H1 (cell line): Measurements from ENCODE around the gene OLFML2A. TPM values are rescaled to one million over a fixed set of nuclear protein-coding genes. Genes with fewer than 3 reads are reported as not detected.

Source experiments
- CTCF ChIA-PET: fragments of 300-600 bp; sonication (Branson Sonifier 250); formaldehyde crosslinking; loops from one replicate; lab custom pipeline; 2021; ENCODE audit not compliant: partially characterized antibody; lab: Charles Lee
- POLR2A ChIA-PET: fragments of 300-600 bp; sonication (Branson Sonifier 250); formaldehyde crosslinking; loops from one replicate; lab custom pipeline; 2021; ENCODE audit warnings: inconsistent platforms; ENCODE audit not compliant: partially characterized antibody; lab: Charles Lee
- DNase-seq, 2 experiments: peaks; one replicate each; pipeline versions ENCODE4 v3.0.0 to v3.0.0-alpha.2; 2010 to 2022; ENCODE audit warnings: low spot score in 2 of 2, low read depth in 1 of 2, mixed read lengths in 1 of 2
- FAIRE-seq: peaks from 2 replicates; lab custom pipeline; 2011; peaks lifted over from hg19 to GRCh38; lab: Jason Lieb, UNC
- H2AFZ ChIP-seq: 2 replicates; pipeline ENCODE4 v1.8.1; 2012; ENCODE audit warnings: low read length, inconsistent platforms
- H2AK5ac ChIP-seq: 2 replicates; pipeline ENCODE4 v1.6.1; 2013; ENCODE audit warnings: low read depth, low read length
- H2BK120ac ChIP-seq: replicated peaks from 2 replicates; pipeline ENCODE3; 2013; ENCODE audit warnings: low read depth, low read length, inconsistent platforms
- H2BK12ac ChIP-seq: 2 replicates; pipeline ENCODE4 v1.6.1; 2013; ENCODE audit warnings: low read depth, low read length
- H2BK15ac ChIP-seq: 2 replicates; pipeline ENCODE4 v1.6.1; 2013; ENCODE audit warnings: low read length
- H2BK20ac ChIP-seq: 2 replicates; pipeline ENCODE4 v1.6.1; 2013; ENCODE audit warnings: low read length
- H2BK5ac ChIP-seq: 2 replicates; pipeline ENCODE4 v1.6.1; 2013; ENCODE audit warnings: low read depth, low read length
- H3K14ac ChIP-seq: 2 replicates; pipeline ENCODE4 v1.6.1; 2013; ENCODE audit warnings: inconsistent platforms; ENCODE audit not compliant: insufficient read length
- H3K18ac ChIP-seq: 2 replicates; pipeline ENCODE4 v1.6.1; 2013; ENCODE audit warnings: low read length; ENCODE audit errors: extremely low read depth
- H3K23ac ChIP-seq: 2 replicates; pipeline ENCODE4 v1.6.1; 2013; ENCODE audit warnings: inconsistent platforms; ENCODE audit not compliant: insufficient read length
- H3K23me2 ChIP-seq: 2 replicates; pipeline ENCODE4 v1.6.1; 2013; ENCODE audit warnings: low read depth, low read length
- H3K27ac ChIP-seq: 2 replicates; pipeline ENCODE4 v1.6.1; 2011; ENCODE audit warnings: low read depth, low read length, inconsistent platforms
- H3K27me3 ChIP-seq, 4 experiments: replicated peaks in 1 of 4; 1 replicate in 1 of 4; 2 replicates in 3 of 4; pipeline versions ENCODE4 v1.6.1 to v1.8.1; 2011 to 2013; ENCODE audit warnings: low read length in 3 of 4, mild to moderate bottlenecking in 3 of 4, inconsistent platforms in 2 of 4, mixed read lengths in 2 of 4, moderate library complexity in 1 of 4; ENCODE audit not compliant: control insufficient read depth in 3 of 4, insufficient read depth in 3 of 4; ENCODE audit errors: extremely low read depth in 1 of 4
- H3K36me3 ChIP-seq, 4 experiments: 2 replicates each; pipeline versions ENCODE4 v1.6.1 to v1.8.1; 2011 to 2013; ENCODE audit warnings: mild to moderate bottlenecking in 4 of 4, low read length in 3 of 4, moderate library complexity in 2 of 4, control low read depth in 1 of 4, inconsistent platforms in 1 of 4; ENCODE audit not compliant: insufficient read depth in 4 of 4, control insufficient read depth in 2 of 4
- H3K4ac ChIP-seq: replicated peaks from 2 replicates; pipeline ENCODE3; 2013; ENCODE audit warnings: low read length, low read depth, mixed read lengths, inconsistent platforms; ENCODE audit not compliant: insufficient read length
- H3K4me1 ChIP-seq, 4 experiments: replicated peaks in 1 of 4; 1 replicate in 1 of 4; 2 replicates in 3 of 4; pipeline versions ENCODE4 v1.6.1 to v1.8.1; 2011 to 2013; ENCODE audit warnings: low read length in 3 of 4, inconsistent platforms in 2 of 4, mixed read lengths in 1 of 4; ENCODE audit not compliant: insufficient read depth in 4 of 4, control insufficient read depth in 3 of 4
- H3K4me2 ChIP-seq, 2 experiments: 2 replicates each; pipeline versions ENCODE4 v1.6.1 to v1.8.1; 2011 to 2013; ENCODE audit warnings: low read depth in 2 of 2, low read length in 2 of 2, control low read depth in 1 of 2, inconsistent platforms in 1 of 2, mild to moderate bottlenecking in 1 of 2; ENCODE audit not compliant: insufficient read depth in 1 of 2
- H3K4me3 ChIP-seq, 4 experiments: fragments of 200-600, 300-600 bp in 1 of 4; sonication (generic), shearing (Covaris generic), sonication (Bioruptor Twin) in 1 of 4; 2 replicates each; pipeline versions ENCODE4 v1.5.1 to v1.8.1; 2011 to 2016; ENCODE audit warnings: low read length in 4 of 4, low read depth in 3 of 4, control low read depth in 2 of 4, inconsistent platforms in 2 of 4, mild to moderate bottlenecking in 2 of 4, mixed read lengths in 1 of 4, moderate library complexity in 1 of 4; ENCODE audit not compliant: insufficient read depth in 2 of 4; ENCODE audit errors: extremely low read depth in 1 of 4
- H3K56ac ChIP-seq: replicated peaks from 2 replicates; pipeline ENCODE3; 2013; ENCODE audit warnings: low read depth, mild to moderate bottlenecking, mixed read lengths, low read length, inconsistent platforms; ENCODE audit not compliant: insufficient read length
- H3K79me1 ChIP-seq: 2 replicates; pipeline ENCODE4 v1.6.1; 2013; ENCODE audit warnings: low read depth, low read length, control low read depth
- H3K79me2 ChIP-seq, 2 experiments: 2 replicates each; pipeline versions ENCODE4 v1.6.1 to v1.8.1; 2012 to 2013; ENCODE audit warnings: low read length in 2 of 2, mild to moderate bottlenecking in 2 of 2, inconsistent platforms in 1 of 2; ENCODE audit not compliant: insufficient read depth in 2 of 2, control insufficient read depth in 1 of 2
- H3K9ac ChIP-seq, 4 experiments: replicated peaks in 1 of 4; 1 replicate in 1 of 4; 2 replicates in 3 of 4; pipeline versions ENCODE4 v1.6.1 to v1.8.1; 2011 to 2013; ENCODE audit warnings: low read depth in 3 of 4, low read length in 3 of 4, control low read depth in 2 of 4, mild to moderate bottlenecking in 2 of 4, moderate library complexity in 2 of 4, inconsistent platforms in 1 of 4; ENCODE audit errors: extremely low read depth in 1 of 4
- H3K9me3 ChIP-seq, 2 experiments: 2 replicates each; pipeline versions ENCODE4 v1.6.1 to v1.8.1; 2012 to 2013; ENCODE audit warnings: mild to moderate bottlenecking in 2 of 2, moderate library complexity in 2 of 2, control low read depth in 1 of 2, inconsistent platforms in 1 of 2, low read depth in 1 of 2, low read length in 1 of 2, mixed read lengths in 1 of 2; ENCODE audit not compliant: insufficient read depth in 2 of 2
- H4K20me1 ChIP-seq, 2 experiments: replicated peaks in 1 of 2; 2 replicates each; pipeline versions ENCODE3 to v1.8.1; 2011 to 2013; ENCODE audit warnings: inconsistent platforms in 2 of 2, low read length in 2 of 2, mild to moderate bottlenecking in 1 of 2; ENCODE audit not compliant: insufficient read depth in 2 of 2, control insufficient read depth in 1 of 2
- H4K5ac ChIP-seq: 2 replicates; pipeline ENCODE4 v1.6.1; 2013; ENCODE audit warnings: low read length, low read depth, mixed read lengths, inconsistent platforms; ENCODE audit not compliant: insufficient read length
- H4K8ac ChIP-seq: 2 replicates; pipeline ENCODE4 v1.8.0; 2013; ENCODE audit warnings: mild to moderate bottlenecking, moderate library complexity, low read length, inconsistent platforms; ENCODE audit not compliant: insufficient read depth; ENCODE audit errors: extremely low read depth
- H4K91ac ChIP-seq: replicated peaks from 2 replicates; pipeline ENCODE3; 2013; ENCODE audit warnings: low read length, mixed read lengths, inconsistent platforms; ENCODE audit not compliant: insufficient read length
- BCL11A ChIP-seq, 2 experiments: IDR thresholded peaks; one replicate each; pipeline ENCODE4 v1.6.1; 2011; ENCODE audit warnings: low read depth in 2 of 2, low read length in 2 of 2, mild to moderate bottlenecking in 2 of 2
- POLR2AphosphoS5 ChIP-seq: IDR thresholded peaks from 2 replicates; pipeline ENCODE4 v1.6.1; 2011; ENCODE audit warnings: low read depth, low read length
- WGBS, 2 experiments: shearing (Covaris generic) in 1 of 2; methylation state at CpG; one replicate each; pipeline versions ENCODE4 v1.1.6 to v1.1.7; 2013 to 2015; ENCODE audit warnings: low lambda C conversion rate in 2 of 2, mixed read lengths in 2 of 2, inconsistent platforms in 1 of 2, low coverage in 1 of 2, missing lambda C conversion rate in 1 of 2; ENCODE audit not compliant: insufficient replicate concordance in 2 of 2, insufficient coverage in 1 of 2, insufficient read length in 1 of 2; ENCODE audit errors: extremely low coverage in 1 of 2, missing lambda C conversion rate in 1 of 2; 5-methylcytosine and 5-hydroxymethylcytosine counted together
- polyA plus RNA-seq, 7 experiments: library from polyadenylated mRNA; depleted of rRNA in 3 of 7; stranded (reverse) in 5 of 7; unstranded in 2 of 7; fragments of >200 nt in 5 of 7; fragments of 200-250 nt in 2 of 7; gene quantifications; 1 replicate in 5 of 7; 2 replicates in 1 of 7; 4 replicates in 1 of 7; pipeline versions ENCODE4 v1.2.1 to v1.2.3, GENCODE V29; 2011 to 2013; ENCODE audit warnings: missing spikeins in 2 of 7, mixed read lengths in 2 of 7
- total RNA-seq: library from RNA; stranded (reverse); fragmentation: NEBNext Ultra II Directional; extraction: Animal tissue kit (Norgen Biotek cat#: 25700); gene quantifications from 2 replicates; pipeline ENCODE4 v1.2.1, GENCODE V29; 2021

OLFML2A gene
- total and polyA plus RNA-seq, 2 of the 8 experiments (the other 6 are each of a cell fraction or from before 2014, with no cell fraction given): 7.8 to 11.5 TPM

DNA sequence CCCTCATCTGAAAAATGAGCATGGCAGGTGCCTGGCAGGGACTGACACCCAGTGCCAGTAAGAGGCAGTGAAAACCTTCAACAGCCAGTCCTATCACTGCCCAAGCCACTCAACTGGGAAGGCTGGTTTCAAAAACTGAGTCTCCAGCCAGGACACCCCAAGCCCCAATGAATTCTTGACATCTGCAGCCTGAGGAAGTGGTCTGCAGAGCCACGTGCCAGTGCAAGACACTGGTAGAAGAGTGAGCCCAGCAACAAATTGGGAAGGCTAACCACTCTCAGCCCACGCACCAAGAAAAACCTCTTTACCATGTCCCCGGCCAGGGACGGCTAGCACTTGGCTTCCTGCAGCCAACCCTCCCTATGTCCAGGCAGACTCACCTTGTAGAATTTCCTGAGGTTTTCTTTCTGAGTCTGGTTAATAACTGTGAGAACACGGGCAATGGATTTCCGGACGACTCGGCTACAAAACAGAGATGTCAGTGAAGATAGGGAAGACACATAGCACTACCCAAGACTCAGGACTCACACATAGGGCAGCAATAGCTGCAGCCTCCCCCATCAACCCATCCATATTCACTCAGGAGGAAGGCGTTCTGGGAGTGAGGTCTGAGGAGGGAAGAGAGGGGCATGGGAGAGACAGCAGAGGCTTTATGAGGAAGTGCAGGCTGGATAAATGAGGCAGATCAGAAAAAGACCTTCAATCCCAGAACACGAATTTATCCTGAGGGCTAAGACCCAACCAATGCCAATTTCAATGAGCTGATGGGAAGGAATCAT, 83.1 kb downstream of the OLFML2A start:
- DNase-seq: no peak
- no peak for FAIRE-seq
- ChIA-PET CTCF (interaction anchor here (0.6 to 42.1 kb wide), 8 partner anchors 7 to 314 kb away, joined by 3 to 1529 read pairs (median 5); partner anchors contain the start of genes NR6A1, OLFML2A and WDR38), POLR2A (interaction anchor here (0.7 to 25.5 kb wide), 15 partner anchors 8 to 1688 kb away, joined by 3 to 573 read pairs (median 8); partner anchors contain the start of genes NR6A1, OLFML2A and WDR38)
- 84% methylated on average over 10 of the region's 10 CpGs; no CpG with 5 or more reads in 1 of the 2 experiments for WGBS, 2 experiments
- H3K23me2 ChIP-seq: peaks cover 7% of the 10 kb centered on the region
- peaks cover 16 to 33% of the 10 kb centered on the region in 2 experiments for H3K79me2 ChIP-seq
- no peak overlapping the region for H3K14ac ChIP-seq
- TF ChIP-seq POLR2AphosphoS5 (0 out of 2 replicates have a peak, but pooled peaks have one; percentile 42), BCL11A (IDR thresholded peaks at IDR 0.05; ENCODE audit: low read depth in 2 of 2, low read length in 2 of 2) (no peak)
- no peak overlapping the region for H2AFZ ChIP-seq
- no peak overlapping the region for H3K18ac ChIP-seq
- peaks cover 0 to 10% (median 8%) of the 10 kb centered on the region in 4 experiments; a peak in 5 of 7 replicates for H3K4me1 ChIP-seq
- no peaks in the 10 kb centered on the region for H3K27me3 ChIP-seq
- peaks cover 36 to 46% (median 40%) of the 10 kb centered on the region in 4 experiments for H3K36me3 ChIP-seq
- H4K5ac ChIP-seq: no peak overlapping the region
- no peak overlapping the region for H3K56ac ChIP-seq
- H3K4ac ChIP-seq: no peak overlapping the region
- H2BK120ac ChIP-seq: no peak overlapping the region
- no peak overlapping the region for H4K91ac ChIP-seq
- H3K4me2 ChIP-seq: peak overlapping the region; percentile 80 to 86
- H3K9me3 ChIP-seq: no peaks in the 10 kb centered on the region
- no peak overlapping the region for H3K27ac ChIP-seq
- H2AK5ac ChIP-seq: no peak overlapping the region
- H3K79me1 ChIP-seq: peaks cover 10% of the 10 kb centered on the region
- peak overlapping the region; percentile 62 to 97 (median 95) for H3K9ac ChIP-seq
- peaks cover 39 to 46% of the 10 kb centered on the region in 2 experiments for H4K20me1 ChIP-seq
- H3K4me3 ChIP-seq: peak overlapping the region; percentile 86 to 97 (median 96); a peak in 7 of 8 replicates
- no peak overlapping the region for H2BK12ac ChIP-seq
- H3K23ac ChIP-seq: no peak overlapping the region
- no peak overlapping the region for H2BK20ac ChIP-seq
- H2BK5ac ChIP-seq: no peak overlapping the region
- peak overlapping the region; percentile 20; the same call in 1 of the 2 replicates for H4K8ac ChIP-seq
- H2BK15ac ChIP-seq: no peak overlapping the region
